Measurements from ENCODE around the gene ABCC4.

ABCC4 gene

GRCh38 chr13:95251641-95252040 lies 49.6 kb downstream of the ABCC4 start:
- Histone ChIP-seq H3K79me2 (ENCODE audit: control insufficient read depth, low read length) (peaks cover 9% of the 10 kb centered on the region; the same call in 1 of the 2 replicates), H3K9me2 (replicated peaks; ENCODE audit: control insufficient read depth, low read length) (no peaks in the 10 kb centered on the region), H3K4me3 (ENCODE audit: low read length) (no peak overlapping the region), H3K27me3 (ENCODE audit: control insufficient read depth, low read length) (no peaks in the 10 kb centered on the region), H3K4me2 (ENCODE audit: low read length) (no peak overlapping the region), H4K20me1 (ENCODE audit: control insufficient read depth, insufficient read depth, low read depth, low read length) (no peaks in the 10 kb centered on the region), H3K36me3 (ENCODE audit: control insufficient read depth, low read length) (peaks cover 5% of the 10 kb centered on the region; the same call in 1 of the 2 replicates), H3K4me1 (ENCODE audit: control insufficient read depth, low read length) (peaks cover 5% of the 10 kb centered on the region), H3K9me3 (ENCODE audit: control insufficient read depth, insufficient read depth, low read length) (no peaks in the 10 kb centered on the region), H3F3A (ENCODE audit: control insufficient read depth, insufficient read depth) (no peaks in the 10 kb centered on the region), H3K27ac (ENCODE audit: low read depth, low read length) (no peak overlapping the region)
- TF ChIP-seq EZH2phosphoT487 (IDR thresholded peaks at IDR 0.05; ENCODE audit: borderline replicate concordance, low read length) (no peak), CTCF (IDR thresholded peaks at IDR 0.05; ENCODE audit: low read depth, low read length, poor library complexity, severe bottlenecking) (no peak)

- H3K27me3 ChIP-seq (ENCODE audit: control insufficient read depth, low read length) = no peaks in the 10 kb centered on the region
- H3K4me3 ChIP-seq (ENCODE audit: low read length) = no peak overlapping the region
- no peaks in the 10 kb centered on the region for H3F3A ChIP-seq (ENCODE audit: control insufficient read depth, insufficient read depth)
- peaks cover 9% of the 10 kb centered on the region; the same call in 1 of the 2 replicates for H3K79me2 ChIP-seq (ENCODE audit: control insufficient read depth, low read length)
- no peak overlapping the region for H3K4me2 ChIP-seq (ENCODE audit: low read length)
- peaks cover 11% of the 10 kb centered on the region for H3K4me1 ChIP-seq (ENCODE audit: control insufficient read depth, low read length)
- TF ChIP-seq EZH2phosphoT487 (IDR thresholded peaks at IDR 0.05; ENCODE audit: borderline replicate concordance, low read length) = no peak
- TF ChIP-seq CTCF (IDR thresholded peaks at IDR 0.05; ENCODE audit: low read depth, low read length, poor library complexity, severe bottlenecking) = no peak
- H3K27ac ChIP-seq (ENCODE audit: low read depth, low read length) = no peak overlapping the region
- no peaks in the 10 kb centered on the region for H3K9me3 ChIP-seq (ENCODE audit: control insufficient read depth, insufficient read depth, low read length)
- H4K20me1 ChIP-seq (ENCODE audit: control insufficient read depth, insufficient read depth, low read depth, low read length) = no peaks in the 10 kb centered on the region
- peaks cover 11% of the 10 kb centered on the region; the same call in 1 of the 2 replicates for H3K36me3 ChIP-seq (ENCODE audit: control insufficient read depth, low read length)
- no peaks in the 10 kb centered on the region for H3K9me2 ChIP-seq (replicated peaks; ENCODE audit: control insufficient read depth, low read length)
Measured at GRCh38 chr13:95250961-95251360, 50.3 kb downstream of the ABCC4 start.

GRCh38 chr13:95248953-95249352 lies 52.3 kb downstream of the ABCC4 start:
- H3K27me3 ChIP-seq (ENCODE audit: control insufficient read depth, low read length) = no peaks in the 10 kb centered on the region
- H3K4me2 ChIP-seq (ENCODE audit: low read length) = no peak overlapping the region
- H3K27ac ChIP-seq (ENCODE audit: low read depth, low read length) = no peak overlapping the region
- H3K9me2 ChIP-seq (replicated peaks; ENCODE audit: control insufficient read depth, low read length) = no peaks in the 10 kb centered on the region
- H4K20me1 ChIP-seq (ENCODE audit: control insufficient read depth, insufficient read depth, low read depth, low read length) = no peaks in the 10 kb centered on the region
- peaks cover 14% of the 10 kb centered on the region; the same call in 1 of the 2 replicates for H3K36me3 ChIP-seq (ENCODE audit: control insufficient read depth, low read length)
- no peak overlapping the region for H3K4me3 ChIP-seq (ENCODE audit: low read length)
- TF ChIP-seq EZH2phosphoT487 (IDR thresholded peaks at IDR 0.05; ENCODE audit: borderline replicate concordance, low read length) (no peak), CTCF (IDR thresholded peaks at IDR 0.05; ENCODE audit: low read depth, low read length, poor library complexity, severe bottlenecking) (no peak)
- no peaks in the 10 kb centered on the region for H3K9me3 ChIP-seq (ENCODE audit: control insufficient read depth, insufficient read depth, low read length)
- H3F3A ChIP-seq (ENCODE audit: control insufficient read depth, insufficient read depth) = no peaks in the 10 kb centered on the region
- H3K79me2 ChIP-seq (ENCODE audit: control insufficient read depth, low read length) = peaks cover 4% of the 10 kb centered on the region; the same call in 1 of the 2 replicates
- peaks cover 11% of the 10 kb centered on the region for H3K4me1 ChIP-seq (ENCODE audit: control insufficient read depth, low read length)
